ENCODE data around the gene PSAPL1.
A peak's percentile ranks its signal among the peaks of the same experiment; 100 is the strongest.

PSAPL1 gene

GRCh38 chr4:7430368-7430964 lies 4.3 kb downstream of the PSAPL1 start:
- peak; percentile 94 for TF ChIP-seq TEAD4 (IDR thresholded peaks at IDR 0.05)
- no peak for TF ChIP-seq TCF12 (IDR thresholded peaks at IDR 0.05; ENCODE audit: low read depth)

GRCh38 chr4:7429601-7430078 lies 5.1 kb downstream of the PSAPL1 start:
- TF ChIP-seq MAX (IDR thresholded peaks at IDR 0.05) (no peak), EGR1 (IDR thresholded peaks at IDR 0.05) (no peak), CEBPB (IDR thresholded peaks at IDR 0.05) (no peak), YY1 (IDR thresholded peaks at IDR 0.05; ENCODE audit: low read depth) (no peak), FOXM1 (IDR thresholded peaks at IDR 0.05; ENCODE audit: borderline replicate concordance, low read depth) (no peak)

- TF ChIP-seq EP300 (IDR thresholded peaks at IDR 0.05; ENCODE audit: borderline replicate concordance) (no peak), RAD21 (IDR thresholded peaks at IDR 0.05; ENCODE audit: low read depth) (no peak), NFIC (IDR thresholded peaks at IDR 0.05) (no peak), MAX (IDR thresholded peaks at IDR 0.05) (no peak), USF1 (IDR thresholded peaks at IDR 0.05) (no peak), YY1 (IDR thresholded peaks at IDR 0.05; ENCODE audit: low read depth) (no peak)
These were observed 5.7 kb downstream of the PSAPL1 start for GRCh38 chr4:7429069-7429416.

GRCh38 chr4:7428261-7429068 lies 6.3 kb downstream of the PSAPL1 start:
- TF ChIP-seq ZBTB7A (IDR thresholded peaks at IDR 0.05; ENCODE audit: low read depth) (no peak), RAD21 (IDR thresholded peaks at IDR 0.05; ENCODE audit: low read depth) (no peak), CEBPB (IDR thresholded peaks at IDR 0.05) (no peak), FOXM1 (IDR thresholded peaks at IDR 0.05; ENCODE audit: borderline replicate concordance, low read depth) (no peak), TEAD4 (IDR thresholded peaks at IDR 0.05) (no peak), USF1 (IDR thresholded peaks at IDR 0.05) (no peak)

- TF ChIP-seq TCF12 (IDR thresholded peaks at IDR 0.05; ENCODE audit: low read depth), result no peak
- no peak for TF ChIP-seq FOXM1 (IDR thresholded peaks at IDR 0.05; ENCODE audit: borderline replicate concordance, low read depth)
- TF ChIP-seq TAF1 (IDR thresholded peaks at IDR 0.05; ENCODE audit: low read depth), result no peak
- TF ChIP-seq MAX (IDR thresholded peaks at IDR 0.05), result no peak
- no peak for TF ChIP-seq TEAD4 (IDR thresholded peaks at IDR 0.05)
- TF ChIP-seq NFIC (IDR thresholded peaks at IDR 0.05), result no peak
- TF ChIP-seq CEBPB (IDR thresholded peaks at IDR 0.05), result no peak
- no peak for TF ChIP-seq CREB1 (IDR thresholded peaks at IDR 0.05; ENCODE audit: low read depth)
- no peak for TF ChIP-seq EP300 (IDR thresholded peaks at IDR 0.05; ENCODE audit: borderline replicate concordance)
- TF ChIP-seq YY1 (IDR thresholded peaks at IDR 0.05; ENCODE audit: low read depth), result no peak
- no peak for TF ChIP-seq RAD21 (IDR thresholded peaks at IDR 0.05; ENCODE audit: low read depth)
- no peak for TF ChIP-seq REST (IDR thresholded peaks at IDR 0.05; ENCODE audit: low read depth)
- TF ChIP-seq USF1 (IDR thresholded peaks at IDR 0.05), result no peak
- TF ChIP-seq ZBTB7A (IDR thresholded peaks at IDR 0.05; ENCODE audit: low read depth), result no peak
- TF ChIP-seq EGR1 (IDR thresholded peaks at IDR 0.05), result no peak
These were observed 6.9 kb downstream of the PSAPL1 start for GRCh38 chr4:7427831-7428260.

GRCh38 chr4:7427361-7427760 lies 7.4 kb downstream of the PSAPL1 start:
- no peak for TF ChIP-seq NFIC (IDR thresholded peaks at IDR 0.05)
- no peak for TF ChIP-seq YY1 (IDR thresholded peaks at IDR 0.05; ENCODE audit: low read depth)
- TF ChIP-seq CEBPB (IDR thresholded peaks at IDR 0.05), result no peak
- no peak for TF ChIP-seq TEAD4 (IDR thresholded peaks at IDR 0.05)
- TF ChIP-seq EP300 (IDR thresholded peaks at IDR 0.05; ENCODE audit: borderline replicate concordance), result no peak
- TF ChIP-seq FOXM1 (IDR thresholded peaks at IDR 0.05; ENCODE audit: borderline replicate concordance, low read depth), result no peak
- TF ChIP-seq TCF12 (IDR thresholded peaks at IDR 0.05; ENCODE audit: low read depth), result no peak
- no peak for TF ChIP-seq EGR1 (IDR thresholded peaks at IDR 0.05)
- TF ChIP-seq USF1 (IDR thresholded peaks at IDR 0.05), result no peak
- TF ChIP-seq ZBTB7A (IDR thresholded peaks at IDR 0.05; ENCODE audit: low read depth), result no peak
- TF ChIP-seq CREB1 (IDR thresholded peaks at IDR 0.05; ENCODE audit: low read depth), result no peak
- TF ChIP-seq RAD21 (IDR thresholded peaks at IDR 0.05; ENCODE audit: low read depth), result no peak
